Caco-2 (cell line): ENCODE data around the gene BUD23. TPM values are rescaled to one million over a fixed set of nuclear protein-coding genes. Genes with fewer than 3 reads are reported as not detected.

Source experiments
- BruUV-seq: library from RNA; stranded (reverse); fragments of 400-500 nt; replicated peaks from 2 replicates; lab custom pipeline; 2021; lab: Mats Ljungman, UMichigan
- CTCF ChIA-PET: fragments of 300-600 bp; sonication (Branson Sonifier 250); formaldehyde crosslinking; loops from one replicate; lab custom pipeline; 2022; ENCODE audit warnings: antibody characterized with exemption; lab: Charles Lee
- POLR2A ChIA-PET: fragments of 300-600 bp; sonication (Branson Sonifier 250); formaldehyde crosslinking; loops from one replicate; lab custom pipeline; 2022; ENCODE audit warnings: antibody characterized with exemption; lab: Charles Lee
- DNase-seq, 2 experiments: peaks; one replicate each; pipeline versions ENCODE4 v3.0.0 to v3.0.0-alpha.2; 2020 to 2022
- H3K27me3 ChIP-seq: replicated peaks from 2 replicates; pipeline ENCODE4 v1.6.0; 2011; ENCODE audit warnings: low read length; ENCODE audit not compliant: control insufficient read depth, insufficient read depth
- H3K36me3 ChIP-seq: 2 replicates; pipeline ENCODE4 v1.5.1; 2011; ENCODE audit warnings: low read length; ENCODE audit not compliant: control insufficient read depth, insufficient read depth
- H3K4me1 ChIP-seq: fragments of 250-450 bp; sonication (Bioruptor Pico); 2 replicates; pipeline ENCODE4 v1.5.1; 2020; ENCODE audit warnings: mild to moderate bottlenecking
- H3K4me3 ChIP-seq: 2 replicates; pipeline ENCODE4 v1.5.1; 2011; ENCODE audit warnings: low read depth, mild to moderate bottlenecking, control low read depth, low read length
- H3K9me3 ChIP-seq: fragments of 250-450 bp; sonication (Bioruptor Pico); 2 replicates; pipeline ENCODE4 v1.5.1; 2020; ENCODE audit warnings: mild to moderate bottlenecking, moderate library complexity
- H3K27ac Mint-ChIP-seq: one replicate; pipeline ENCODE4 v1.8.0; 2022; ENCODE audit warnings: mixed read lengths; ENCODE audit not compliant: unreplicated experiment
- H3K27me3 Mint-ChIP-seq: one replicate; pipeline ENCODE4 v1.8.0; 2022; ENCODE audit warnings: mixed read lengths; ENCODE audit not compliant: insufficient read depth, unreplicated experiment
- H3K36me3 Mint-ChIP-seq: one replicate; pipeline ENCODE4 v1.8.0; 2022; ENCODE audit warnings: mild to moderate bottlenecking, mixed read lengths; ENCODE audit not compliant: insufficient read depth, unreplicated experiment
- H3K4me1 Mint-ChIP-seq: one replicate; pipeline ENCODE4 v1.8.0; 2022; ENCODE audit warnings: low read depth, mixed read lengths; ENCODE audit not compliant: unreplicated experiment
- H3K4me3 Mint-ChIP-seq: one replicate; pipeline ENCODE4 v1.8.0; 2022; ENCODE audit warnings: mild to moderate bottlenecking, moderate library complexity, mixed read lengths; ENCODE audit not compliant: unreplicated experiment
- H3K9me3 Mint-ChIP-seq: one replicate; pipeline ENCODE4 v1.8.0; 2022; ENCODE audit warnings: mixed read lengths; ENCODE audit not compliant: unreplicated experiment
- intact Hi-C: fragments of 100-400 bp; cut with micrococcal nuclease; formaldehyde crosslinking; loops from one replicate; pipeline ENCODE4 v1.10.0; 2022; ENCODE audit not compliant: unreplicated experiment
- total RNA-seq: library from RNA; stranded (reverse); gene quantifications from 2 replicates; pipeline ENCODE4 v1.2.3, GENCODE V29; 2022
- TF ChIP-seq, protein P1 (sequence below), 2 experiments: fragments of 200-600 bp in 1 of 2; IDR thresholded peaks; 1 replicate in 1 of 2; 2 replicates in 1 of 2; pipeline versions ENCODE4 v1.5.1 to v1.8.0; 2011 to 2022; ENCODE audit warnings: antibody characterized with exemption in 1 of 2, control low read depth in 1 of 2, inconsistent platforms in 1 of 2, low read depth in 1 of 2, low read length in 1 of 2, mild to moderate bottlenecking in 1 of 2, moderate library complexity in 1 of 2; ENCODE audit not compliant: insufficient read depth in 1 of 2, severe bottlenecking in 1 of 2, unreplicated experiment in 1 of 2

BUD23 gene
- total RNA-seq, 1 experiment from 2014 or later, result 144 TPM

DNA sequence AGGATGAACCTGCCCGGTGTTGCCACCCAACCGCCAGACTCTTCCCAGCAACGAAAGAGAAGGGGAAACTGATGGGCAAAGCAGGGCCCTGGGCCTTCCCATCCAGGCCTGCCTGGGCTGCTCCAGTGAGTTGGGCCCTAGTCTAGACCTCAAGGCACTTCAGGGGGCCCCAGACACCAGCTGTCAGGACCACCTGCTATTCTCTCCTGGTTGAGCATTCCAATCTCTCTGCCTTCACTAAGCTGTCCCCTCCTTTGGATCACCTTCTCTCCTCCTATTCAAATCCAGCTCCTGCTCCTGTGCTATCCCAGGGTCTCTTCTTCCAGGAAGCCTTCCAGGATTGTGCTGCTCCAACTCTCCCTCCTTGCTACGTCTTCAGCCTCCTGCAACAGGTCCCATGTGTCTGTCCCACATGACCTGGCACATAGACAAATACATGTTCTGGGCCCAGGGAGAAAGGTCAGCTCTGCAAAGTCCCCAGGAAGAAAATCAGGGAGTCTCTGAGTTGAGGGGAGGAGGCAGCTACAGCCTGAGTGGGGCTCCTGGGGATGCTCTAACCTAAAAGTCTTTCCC is 33.0 kb downstream of the BUD23 start:
- BruUV-seq, result TSS peak; percentile 93
- CTCF ChIA-PET, result interaction anchor here (0.6 to 1.3 kb wide), 4 partner anchors 9 to 263 kb away, joined by 3 to 9 read pairs (median 6); no protein-coding TSS in a partner anchor

DNA sequence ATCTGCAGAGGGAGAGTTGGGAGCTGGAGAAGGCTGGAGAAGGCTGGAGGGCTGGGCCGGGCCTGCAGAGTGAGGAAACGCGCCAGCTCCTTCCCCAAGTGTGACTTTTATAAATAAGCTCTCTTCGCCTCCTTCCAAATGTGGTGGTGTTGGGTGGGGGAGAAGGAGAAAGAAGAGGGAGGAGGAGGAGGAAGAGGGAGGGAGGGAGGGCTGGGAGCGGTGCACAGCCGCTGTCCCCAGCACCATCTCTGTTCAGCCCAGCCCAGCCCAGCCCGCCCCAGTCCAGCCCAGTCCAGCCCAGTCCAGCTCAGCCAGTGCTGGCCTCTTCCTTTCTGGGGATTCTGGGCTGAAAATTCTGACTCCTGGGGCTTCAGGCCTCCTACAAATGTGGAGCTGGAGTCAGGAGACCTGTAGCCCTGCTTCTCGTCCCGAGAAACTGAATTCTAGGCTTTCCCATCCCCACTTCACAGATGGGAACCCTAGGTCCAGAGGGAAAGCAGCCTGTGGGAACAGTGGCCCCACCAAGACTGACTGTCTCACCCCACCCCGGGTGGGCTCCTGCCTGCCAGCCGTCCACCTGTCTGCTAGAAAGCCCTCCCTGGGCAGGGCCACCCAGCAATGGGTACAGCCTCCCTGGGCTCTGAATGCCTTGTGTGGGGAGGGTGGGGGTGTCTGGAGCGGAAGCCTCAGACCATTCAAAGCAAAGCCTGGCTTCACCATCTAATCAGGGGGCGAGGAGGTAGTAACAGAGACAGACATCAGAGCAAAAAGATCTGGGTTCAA is 33.8 kb downstream of the BUD23 start:
- peak overlapping the region; percentile 74 for H3K27ac Mint-ChIP-seq

More for the DNA sequence above, 33.0 kb downstream of the BUD23 start:
- TF ChIP-seq, protein P1, sequence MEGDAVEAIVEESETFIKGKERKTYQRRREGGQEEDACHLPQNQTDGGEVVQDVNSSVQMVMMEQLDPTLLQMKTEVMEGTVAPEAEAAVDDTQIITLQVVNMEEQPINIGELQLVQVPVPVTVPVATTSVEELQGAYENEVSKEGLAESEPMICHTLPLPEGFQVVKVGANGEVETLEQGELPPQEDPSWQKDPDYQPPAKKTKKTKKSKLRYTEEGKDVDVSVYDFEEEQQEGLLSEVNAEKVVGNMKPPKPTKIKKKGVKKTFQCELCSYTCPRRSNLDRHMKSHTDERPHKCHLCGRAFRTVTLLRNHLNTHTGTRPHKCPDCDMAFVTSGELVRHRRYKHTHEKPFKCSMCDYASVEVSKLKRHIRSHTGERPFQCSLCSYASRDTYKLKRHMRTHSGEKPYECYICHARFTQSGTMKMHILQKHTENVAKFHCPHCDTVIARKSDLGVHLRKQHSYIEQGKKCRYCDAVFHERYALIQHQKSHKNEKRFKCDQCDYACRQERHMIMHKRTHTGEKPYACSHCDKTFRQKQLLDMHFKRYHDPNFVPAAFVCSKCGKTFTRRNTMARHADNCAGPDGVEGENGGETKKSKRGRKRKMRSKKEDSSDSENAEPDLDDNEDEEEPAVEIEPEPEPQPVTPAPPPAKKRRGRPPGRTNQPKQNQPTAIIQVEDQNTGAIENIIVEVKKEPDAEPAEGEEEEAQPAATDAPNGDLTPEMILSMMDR (IDR thresholded peaks at IDR 0.05; ENCODE audit: insufficient read depth in 1 of 2, low read depth in 1 of 2, low read length in 1 of 2, severe bottlenecking in 1 of 2, unreplicated experiment in 1 of 2), result no peak
- POLR2A ChIA-PET, result interaction anchor here (0.5 to 1.0 kb wide), 3 partner anchors 13 to 135 kb away, joined by 3 read pairs; no protein-coding TSS in a partner anchor
- peaks cover 38% of the 10 kb centered on the region for H3K4me1 ChIP-seq
- no peaks in the 10 kb centered on the region for H3K9me3 ChIP-seq
- Mint-ChIP-seq H3K4me3 (peak overlapping the region; percentile 41), H3K36me3 (peaks cover 23% of the 10 kb centered on the region), H3K4me1 (peaks cover 16% of the 10 kb centered on the region), H3K27ac (peak overlapping the region; percentile 74), H3K27me3 (no peaks in the 10 kb centered on the region), H3K9me3 (no peaks in the 10 kb centered on the region)
- no peaks in the 10 kb centered on the region for H3K27me3 ChIP-seq
- no peak overlapping the region for H3K4me3 ChIP-seq
- intact Hi-C loops, result loop anchor here (5.0 kb wide), 1 partner anchor 94 kb away; the partner anchor contains the start of gene MLXIPL
- H3K36me3 ChIP-seq, result no peaks in the 10 kb centered on the region; the same call in none of the 2 replicates
- no peak for DNase-seq

More for the DNA sequence above, 33.8 kb downstream of the BUD23 start:
- H3K27me3 ChIP-seq, result no peaks in the 10 kb centered on the region
- TF ChIP-seq, protein P1 (IDR thresholded peaks at IDR 0.05; ENCODE audit: insufficient read depth in 1 of 2, low read depth in 1 of 2, low read length in 1 of 2, severe bottlenecking in 1 of 2, unreplicated experiment in 1 of 2), result no peak
- ChIA-PET CTCF (interaction anchor here (0.6 kb wide), 1 partner anchor 264 kb away, joined by 3 read pairs; no protein-coding TSS in a partner anchor), POLR2A (interaction anchor here (0.5 kb wide), 1 partner anchor 95 kb away, joined by 3 read pairs; no protein-coding TSS in a partner anchor)
- H3K4me1 ChIP-seq, result peaks cover 38% of the 10 kb centered on the region
- no peak for DNase-seq
- BruUV-seq, result no TSS peak
- H3K36me3 Mint-ChIP-seq, result peaks cover 23% of the 10 kb centered on the region
- intact Hi-C loops, result loop anchor here (5.0 kb wide), 1 partner anchor 95 kb away; the partner anchor contains the start of gene MLXIPL
- no peaks in the 10 kb centered on the region for H3K9me3 Mint-ChIP-seq
- peak overlapping the region; percentile 67 for H3K4me3 Mint-ChIP-seq
- H3K9me3 ChIP-seq, result no peaks in the 10 kb centered on the region
- H3K27me3 Mint-ChIP-seq, result no peaks in the 10 kb centered on the region
- H3K4me1 Mint-ChIP-seq, result peaks cover 16% of the 10 kb centered on the region
- no peaks in the 10 kb centered on the region; the same call in none of the 2 replicates for H3K36me3 ChIP-seq
- H3K4me3 ChIP-seq, result no peak overlapping the region
